ENCODE results near the gene DEAF1. TPM values are rescaled to one million over a fixed set of nuclear protein-coding genes. Genes with fewer than 3 reads are reported as not detected.

The DEAF1 gene
- total and polyA plus RNA-seq, 2 donors (not counting 3 experiments of a cell fraction or from before 2014, with no cell fraction given): 43.6 to 55.7 TPM

DNA sequence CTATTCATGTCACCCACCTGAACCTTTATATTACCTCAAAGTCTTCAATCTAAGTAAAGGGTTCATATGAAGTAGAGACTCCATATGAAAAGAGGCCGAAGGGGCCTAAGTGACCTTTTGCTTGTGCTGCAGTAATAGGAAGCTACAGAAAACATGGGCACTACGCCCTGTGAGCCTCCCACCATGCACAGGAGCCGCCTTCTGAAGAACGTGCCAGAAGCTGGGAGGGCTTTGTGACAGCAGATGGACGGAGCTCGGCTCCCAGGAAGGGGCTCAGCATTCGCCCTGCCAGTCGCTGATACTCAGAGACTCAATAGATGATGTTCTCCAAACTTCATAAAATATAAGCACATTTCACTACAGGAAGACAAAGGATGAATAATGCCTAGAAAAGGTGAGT is 21.2 kb downstream of the DEAF1 start:
- CTCF ChIA-PET: interaction anchor here (1.1 to 1.9 kb wide), 4 partner anchors 8 to 47 kb away, joined by 3 to 6 read pairs (median 4); no protein-coding TSS in a partner anchor

DNA sequence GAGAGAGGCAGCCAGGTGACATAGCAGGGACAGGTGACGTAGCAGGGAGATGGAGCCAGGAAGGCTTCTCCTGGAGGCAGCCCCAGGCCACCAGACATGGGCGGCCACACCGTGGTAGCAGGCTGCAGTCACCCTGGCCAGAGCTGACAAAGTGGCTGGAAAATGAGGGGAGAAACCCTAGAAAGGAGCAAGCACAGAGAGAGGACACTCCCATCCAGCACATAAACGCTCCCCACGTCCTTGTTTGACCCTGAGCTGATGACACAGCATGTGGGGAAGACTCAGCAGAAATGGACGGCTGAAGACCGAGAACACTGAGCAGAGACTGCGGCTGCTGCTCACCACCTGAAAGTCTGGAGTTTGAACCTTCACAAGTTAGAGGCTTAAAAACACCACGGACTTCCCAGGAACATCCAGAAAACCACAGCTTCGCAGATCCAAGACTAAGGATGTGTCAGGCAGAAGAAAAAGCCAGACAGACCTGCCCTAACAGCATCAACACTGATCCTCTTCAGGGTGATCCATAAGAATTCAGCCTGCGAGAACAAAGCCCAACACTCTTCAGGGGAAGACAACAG is 29.2 kb downstream of the DEAF1 start:
- DNase-seq (ENCODE audit: low read depth, low spot score) (no peak), FAIRE-seq (no peak)
- Histone ChIP-seq H4K20me1 (replicated peaks; ENCODE audit: control insufficient read depth, extremely low read depth, insufficient read depth, low read length) (no peaks in the 10 kb centered on the region), H3K27ac (ENCODE audit: insufficient read depth, low read depth, low read length) (no peak overlapping the region), H3K4me3 (replicated peaks in 1 of 3; ENCODE audit: insufficient read depth in 1 of 3, low read depth in 1 of 3, low read length in 3 of 3) (no peak overlapping the region), H3K79me2 (ENCODE audit: control insufficient read depth, insufficient read depth, low read length) (no peaks in the 10 kb centered on the region), H3K9me1 (replicated peaks; ENCODE audit: control insufficient read depth, extremely low read depth, insufficient read depth, low read length) (no peaks in the 10 kb centered on the region), H3K27me3 (ENCODE audit: control insufficient read depth in 2 of 2, insufficient read depth in 2 of 2, low read length in 2 of 2) (no peaks in the 10 kb centered on the region), H3K9ac (replicated peaks; ENCODE audit: extremely low read depth, insufficient read depth, low read length) (no peak overlapping the region), H3K4me2 (ENCODE audit: insufficient read depth, low read length) (no peak overlapping the region), H2AFZ (ENCODE audit: low read depth, low read length) (no peak overlapping the region), H3K9me3 (replicated peaks; ENCODE audit: control insufficient read depth, insufficient read depth, low read length) (no peaks in the 10 kb centered on the region), H3K36me3 (ENCODE audit: control insufficient read depth in 2 of 2, extremely low read depth in 1 of 2, insufficient read depth in 2 of 2, low read length in 2 of 2) (peaks cover 2 to 15% of the 10 kb centered on the region in 2 experiments), H3K4me1 (ENCODE audit: control insufficient read depth, extremely low read depth, insufficient read depth, low read length) (no peaks in the 10 kb centered on the region)
- CTCF ChIA-PET: interaction anchor here (1.0 to 1.6 kb wide), 3 partner anchors 8 to 57 kb away, joined by 3 to 4 read pairs (median 4); partner anchors contain the start of gene TMEM80
- intact Hi-C loops (cut with micrococcal nuclease) (no loop called here), dilution Hi-C loops (cut with MboI; ENCODE audit: extremely low pct_ligation_motif_present, low sequenced_read_pairs) (no loop called here)
- TF ChIP-seq GATA2 (IDR thresholded peaks at IDR 0.05; ENCODE audit: insufficient read depth, insufficient read length, low read depth, low read length): no peak
- no peak for TF ChIP-seq MAX (IDR thresholded peaks at IDR 0.05; ENCODE audit: insufficient read depth, insufficient read length)
- no peak for TF ChIP-seq FOS (IDR thresholded peaks at IDR 0.05; ENCODE audit: borderline replicate concordance, insufficient read depth, low read length)
- POLR2A ChIA-PET: no interaction called here
- BruUV-seq (replicated peaks): no TSS peak

More for the DNA sequence above, 21.2 kb downstream of the DEAF1 start:
- dilution Hi-C loops (cut with MboI; ENCODE audit: extremely low pct_ligation_motif_present, low sequenced_read_pairs) (no loop called here), intact Hi-C loops (cut with micrococcal nuclease) (no loop called here)
- no peaks in the 10 kb centered on the region for H3K79me2 ChIP-seq (ENCODE audit: control insufficient read depth, insufficient read depth, low read length)
- H3K4me2 ChIP-seq (ENCODE audit: insufficient read depth, low read length): no peak overlapping the region
- DNase-seq (ENCODE audit: low read depth, low spot score): no peak
- no peak overlapping the region for H3K27ac ChIP-seq (ENCODE audit: insufficient read depth, low read depth, low read length)
- peaks cover 9 to 25% of the 10 kb centered on the region in 2 experiments for H3K36me3 ChIP-seq (ENCODE audit: control insufficient read depth in 2 of 2, extremely low read depth in 1 of 2, insufficient read depth in 2 of 2, low read length in 2 of 2)
- H3K9me3 ChIP-seq (replicated peaks; ENCODE audit: control insufficient read depth, insufficient read depth, low read length): no peaks in the 10 kb centered on the region
- BruUV-seq (replicated peaks): no TSS peak
- H3K9me1 ChIP-seq (replicated peaks; ENCODE audit: control insufficient read depth, extremely low read depth, insufficient read depth, low read length): no peaks in the 10 kb centered on the region
- no peak for FAIRE-seq
- POLR2A ChIA-PET: interaction anchor here (1.1 kb wide), 1 partner anchor 15 kb away, joined by 3 read pairs; no protein-coding TSS in a partner anchor
- H3K9ac ChIP-seq (replicated peaks; ENCODE audit: extremely low read depth, insufficient read depth, low read length): no peak overlapping the region
- no peak overlapping the region for H2AFZ ChIP-seq (ENCODE audit: low read depth, low read length)
- no peak for TF ChIP-seq MYC (IDR thresholded peaks at IDR 0.05; ENCODE audit: low read depth, low read length)
- TF ChIP-seq EZH2 (IDR thresholded peaks at IDR 0.05; ENCODE audit: borderline replicate concordance, low read depth, low read length, severe bottlenecking): no peak
- TF ChIP-seq JUN (IDR thresholded peaks at IDR 0.05; ENCODE audit: borderline replicate concordance, insufficient read depth, insufficient read length, low read depth): no peak
- H3K4me1 ChIP-seq (ENCODE audit: control insufficient read depth, extremely low read depth, insufficient read depth, low read length): no peaks in the 10 kb centered on the region
- H4K20me1 ChIP-seq (replicated peaks; ENCODE audit: control insufficient read depth, extremely low read depth, insufficient read depth, low read length): no peaks in the 10 kb centered on the region
- no peaks in the 10 kb centered on the region for H3K27me3 ChIP-seq (ENCODE audit: control insufficient read depth in 2 of 2, insufficient read depth in 2 of 2, low read length in 2 of 2)
- no peak overlapping the region for H3K4me3 ChIP-seq (replicated peaks in 1 of 3; ENCODE audit: insufficient read depth in 1 of 3, low read depth in 1 of 3, low read length in 3 of 3)

All from endothelial cell of umbilical vein (primary cell).